Astrocyte of the cerebellum (primary cell): Measurements from ENCODE around the gene FNDC11.

Experiments
- DNase-seq: peaks from one replicate; pipeline ENCODE4 v3.0.0-alpha.2; 2011; ENCODE audit warnings: low read depth
- H3K4me3 ChIP-seq: 2 replicates; pipeline ENCODE4 v1.5.1; 2011; ENCODE audit warnings: mild to moderate bottlenecking, low read depth, low read length, moderate library complexity
- in situ Hi-C: cut with HindIII; loops from 2 replicates; pipeline ENCODE4 v1.10.0; 2017; ENCODE audit warnings: low sequenced_read_pairs
- TF ChIP-seq, protein P1 (sequence below): IDR thresholded peaks from 2 replicates; pipeline ENCODE4 v1.5.1; 2012; ENCODE audit warnings: low read length, low read depth, moderate library complexity, mild to moderate bottlenecking; ENCODE audit errors: missing control alignments

Gene FNDC11

DNA sequence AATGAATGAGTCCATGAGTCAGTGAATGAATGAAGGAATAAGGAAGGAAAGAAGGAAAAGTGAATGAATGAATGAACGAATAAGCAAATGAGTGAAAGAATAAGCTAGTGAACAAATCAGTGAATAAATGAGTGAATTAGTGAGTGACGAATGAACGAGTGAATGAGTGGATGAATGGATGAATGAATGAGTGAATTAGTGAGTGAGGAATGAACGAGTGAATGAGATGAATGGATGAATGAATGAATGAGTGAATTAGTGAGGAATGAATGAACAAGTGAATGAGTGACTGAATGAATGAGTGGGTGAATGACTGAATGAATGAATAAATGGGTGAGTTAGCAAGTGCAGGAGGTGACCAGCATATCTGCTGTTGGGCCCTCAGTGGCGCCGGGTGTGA is 10.2 kb upstream of the FNDC11 start:
- in situ Hi-C loops: no loop called here
- DNase-seq: no peak
- TF ChIP-seq, protein P1, sequence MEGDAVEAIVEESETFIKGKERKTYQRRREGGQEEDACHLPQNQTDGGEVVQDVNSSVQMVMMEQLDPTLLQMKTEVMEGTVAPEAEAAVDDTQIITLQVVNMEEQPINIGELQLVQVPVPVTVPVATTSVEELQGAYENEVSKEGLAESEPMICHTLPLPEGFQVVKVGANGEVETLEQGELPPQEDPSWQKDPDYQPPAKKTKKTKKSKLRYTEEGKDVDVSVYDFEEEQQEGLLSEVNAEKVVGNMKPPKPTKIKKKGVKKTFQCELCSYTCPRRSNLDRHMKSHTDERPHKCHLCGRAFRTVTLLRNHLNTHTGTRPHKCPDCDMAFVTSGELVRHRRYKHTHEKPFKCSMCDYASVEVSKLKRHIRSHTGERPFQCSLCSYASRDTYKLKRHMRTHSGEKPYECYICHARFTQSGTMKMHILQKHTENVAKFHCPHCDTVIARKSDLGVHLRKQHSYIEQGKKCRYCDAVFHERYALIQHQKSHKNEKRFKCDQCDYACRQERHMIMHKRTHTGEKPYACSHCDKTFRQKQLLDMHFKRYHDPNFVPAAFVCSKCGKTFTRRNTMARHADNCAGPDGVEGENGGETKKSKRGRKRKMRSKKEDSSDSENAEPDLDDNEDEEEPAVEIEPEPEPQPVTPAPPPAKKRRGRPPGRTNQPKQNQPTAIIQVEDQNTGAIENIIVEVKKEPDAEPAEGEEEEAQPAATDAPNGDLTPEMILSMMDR: no peak
- no peak overlapping the region for H3K4me3 ChIP-seq

DNA sequence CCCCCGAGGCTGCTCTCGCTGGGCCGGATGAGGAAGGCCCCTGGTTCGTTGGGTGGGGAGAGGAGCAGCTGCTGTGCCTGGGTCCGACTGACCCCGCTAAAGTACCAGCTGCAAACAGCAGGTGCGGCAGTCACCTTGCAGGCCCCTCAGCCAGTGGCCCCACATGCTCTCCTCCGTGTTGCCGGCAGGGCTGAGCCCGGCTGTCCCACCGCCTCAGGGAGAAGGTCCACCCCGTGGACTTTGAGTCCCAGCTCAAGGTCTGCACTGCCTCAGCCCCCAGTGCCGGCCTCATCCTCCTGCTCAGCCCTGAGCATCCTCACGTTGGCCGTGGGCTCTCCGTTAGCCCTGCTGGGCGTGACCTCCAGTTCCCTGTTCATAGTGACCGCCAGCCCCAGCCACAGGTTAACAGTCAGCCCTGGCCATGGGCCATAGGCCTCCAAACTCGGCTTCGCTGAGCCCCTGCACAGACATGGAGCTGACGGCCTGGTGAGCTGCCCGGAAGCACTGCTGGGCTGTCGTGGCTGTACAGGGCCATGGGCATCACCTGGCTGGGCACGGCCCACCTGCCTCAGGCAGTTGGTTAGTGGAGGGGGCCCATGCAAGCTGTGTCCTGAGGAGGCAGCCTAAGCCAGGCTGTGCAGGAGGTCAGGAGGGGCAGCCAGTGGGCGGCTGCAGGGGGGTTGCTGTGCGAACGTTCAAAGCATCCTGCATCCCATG is 9.6 kb upstream of the FNDC11 start:
- TF ChIP-seq, protein P1: no peak
- no peak for DNase-seq
- no peak overlapping the region for H3K4me3 ChIP-seq
- in situ Hi-C loops: no loop called here

DNA sequence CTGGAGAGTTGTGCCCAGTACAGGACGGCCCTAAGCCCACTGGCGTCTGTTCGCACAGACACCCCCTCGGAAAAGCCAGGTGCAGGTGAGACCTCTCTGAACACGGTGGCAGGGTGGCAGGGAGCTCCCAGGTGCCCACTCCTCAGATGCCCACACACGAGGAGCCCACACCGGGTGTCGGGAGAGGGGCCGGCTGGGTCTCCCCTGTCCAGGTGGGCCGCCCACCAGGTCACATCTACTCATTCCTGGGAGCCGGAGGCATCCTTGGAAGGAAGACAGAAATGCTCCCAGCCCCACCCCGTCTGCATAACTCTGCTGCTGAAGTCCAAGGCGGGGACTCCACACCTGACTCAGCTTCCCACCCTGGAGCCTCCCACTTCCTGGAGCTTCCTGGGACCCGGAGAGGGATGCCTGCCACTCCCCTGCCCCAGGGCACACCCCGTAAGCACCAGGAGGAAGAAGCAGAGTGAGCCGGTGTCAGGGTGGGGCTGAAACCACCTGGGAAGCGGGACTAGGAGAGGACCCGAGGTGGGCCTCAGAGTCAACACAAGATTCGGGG is 8.9 kb upstream of the FNDC11 start:
- no peak for DNase-seq
- no peak overlapping the region for H3K4me3 ChIP-seq
- TF ChIP-seq, protein P1: no peak
- in situ Hi-C loops: no loop called here

DNA sequence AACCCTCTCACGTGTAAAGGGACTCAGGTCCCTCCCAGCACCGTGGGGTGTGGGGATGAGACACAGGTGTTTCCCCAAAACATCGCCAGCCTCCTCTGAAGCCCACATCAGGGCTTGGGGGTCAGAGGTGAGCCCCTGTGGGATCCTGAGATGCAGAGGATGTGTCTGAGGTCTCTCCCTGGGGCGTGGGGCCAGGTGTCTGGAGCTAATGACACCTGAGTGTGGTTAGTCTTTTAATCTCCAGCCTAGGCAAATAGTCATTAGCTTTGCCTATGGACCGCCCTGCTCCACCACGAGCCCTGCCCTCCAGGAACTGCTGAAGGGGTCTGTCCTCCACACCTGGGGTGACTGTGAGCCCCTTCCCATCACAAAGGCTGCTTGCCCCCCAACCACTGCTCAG is 8.1 kb upstream of the FNDC11 start:
- in situ Hi-C loops: no loop called here
- TF ChIP-seq, protein P1: no peak
- no peak for DNase-seq
- H3K4me3 ChIP-seq: no peak overlapping the region

DNA sequence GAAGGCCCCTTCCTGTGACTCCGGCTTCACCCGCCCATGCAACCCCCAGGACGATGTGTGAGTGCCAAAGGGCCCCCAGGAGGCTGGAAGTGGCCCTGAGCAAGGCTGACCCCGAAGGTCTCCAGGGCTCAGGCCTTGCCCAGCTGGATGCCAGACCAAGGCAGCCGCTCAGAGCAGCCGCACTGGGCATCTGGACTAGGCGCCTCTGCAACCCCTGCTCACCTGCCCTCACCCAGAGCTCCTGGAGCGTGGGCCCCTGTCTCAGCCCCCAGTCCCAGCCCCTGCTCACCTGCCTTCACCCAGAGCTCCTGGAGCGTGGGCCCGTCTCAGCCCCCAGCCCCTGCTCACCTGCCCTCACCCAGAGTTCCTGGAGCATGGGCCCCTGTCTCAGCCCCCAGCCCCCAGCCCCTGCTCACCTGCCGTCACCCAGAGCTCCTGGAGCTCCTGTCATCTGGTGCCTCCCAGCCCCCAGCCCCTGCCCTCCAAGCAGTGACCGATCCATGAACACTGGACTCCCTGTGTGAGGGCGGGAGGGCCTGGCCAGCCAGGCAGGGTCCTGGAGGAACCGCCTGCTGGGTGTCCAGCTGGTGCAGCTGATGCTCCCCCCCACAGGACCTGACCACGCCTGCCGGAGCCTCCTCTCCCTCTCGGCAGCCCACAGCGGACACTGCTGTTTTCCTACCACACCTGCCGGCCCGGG is 7.6 kb upstream of the FNDC11 start:
- in situ Hi-C loops: no loop called here
- H3K4me3 ChIP-seq: no peak overlapping the region
- no peak for DNase-seq
- TF ChIP-seq, protein P1: no peak

DNA sequence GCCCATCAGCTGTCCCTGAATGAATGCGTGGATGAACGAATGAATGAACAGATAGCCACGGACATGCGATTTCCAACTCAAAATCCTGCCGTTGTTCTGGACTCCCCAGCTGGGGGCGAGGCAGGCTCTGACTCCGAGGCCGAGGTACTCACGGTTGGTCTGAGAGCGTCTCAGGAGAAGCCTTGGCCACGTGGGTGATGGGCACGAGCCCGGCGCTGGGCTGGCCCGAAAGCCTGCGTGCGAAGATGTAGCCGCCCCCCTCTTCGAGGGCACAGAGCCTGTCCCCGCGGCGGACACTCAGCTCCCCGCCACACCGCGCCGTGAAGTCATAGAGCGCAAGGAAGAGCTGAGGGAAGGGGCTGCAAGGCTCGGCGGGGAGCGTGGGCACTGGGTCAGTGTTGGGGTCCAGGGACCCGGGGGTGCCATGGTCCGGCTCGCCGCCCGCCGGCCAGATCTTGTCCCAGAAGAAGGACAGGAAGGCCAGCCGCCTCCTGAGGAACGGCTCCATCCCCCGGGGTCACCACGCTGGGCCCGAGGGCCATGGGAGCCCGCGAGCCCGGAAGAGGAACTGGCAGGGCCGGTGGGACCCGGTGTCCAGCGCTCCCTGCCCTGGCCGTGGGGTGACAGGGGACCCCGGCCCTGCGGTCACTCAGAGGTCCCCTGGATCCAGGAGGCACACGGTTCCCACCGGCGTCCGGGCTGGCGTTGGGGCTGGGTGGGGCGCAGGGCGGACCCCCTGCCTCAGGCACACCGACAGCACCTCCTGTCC is 6.8 kb upstream of the FNDC11 start:
- TF ChIP-seq, protein P1: no peak
- in situ Hi-C loops: no loop called here
- DNase-seq: no peak
- H3K4me3 ChIP-seq: no peak overlapping the region
